MM.1S (cell line): ENCODE measurements around the gene MCUR1.

Experiments used
- DNase-seq: peaks from one replicate; pipeline ENCODE4 v3.0.0-alpha.2; 2015
- H2AFZ ChIP-seq: fragments of 300-600 bp; sonication (generic); 2 replicates; pipeline ENCODE4 v1.6.0; 2016; ENCODE audit warnings: antibody characterized with exemption, low read length
- H3F3A ChIP-seq: fragments of 300-600 bp; sonication (generic); 2 replicates; pipeline ENCODE4 v1.6.1; 2016; ENCODE audit warnings: mild to moderate bottlenecking, antibody characterized with exemption, low read length, moderate library complexity, mixed read lengths; ENCODE audit not compliant: insufficient read depth
- H3K27ac ChIP-seq: fragments of 300-600 bp; sonication (generic); 2 replicates; pipeline ENCODE4 v1.5.1; 2016; ENCODE audit warnings: mild to moderate bottlenecking, low read length
- H3K27me3 ChIP-seq: fragments of 300-600 bp; sonication (generic); replicated peaks from 2 replicates; pipeline ENCODE4 v1.6.0; 2016; ENCODE audit warnings: low read length; ENCODE audit not compliant: insufficient read depth
- H3K36me3 ChIP-seq: fragments of 300-600 bp; sonication (generic); replicated peaks from 2 replicates; pipeline ENCODE4 v1.6.1; 2016; ENCODE audit warnings: mild to moderate bottlenecking, low read length, mixed read lengths; ENCODE audit not compliant: insufficient read depth
- H3K4me1 ChIP-seq: fragments of 300-600 bp; sonication (generic); 2 replicates; pipeline ENCODE4 v1.6.1; 2016; ENCODE audit warnings: low read length, mixed read lengths
- H3K4me2 ChIP-seq: fragments of 300-600 bp; sonication (generic); 2 replicates; pipeline ENCODE4 v1.6.0; 2016; ENCODE audit warnings: low read depth, low read length
- H3K4me3 ChIP-seq: fragments of 300-600 bp; sonication (generic); 2 replicates; pipeline ENCODE4 v1.5.1; 2016; ENCODE audit warnings: low read length, mixed read lengths
- H3K79me2 ChIP-seq: fragments of 300-600 bp; sonication (generic); 2 replicates; pipeline ENCODE4 v1.6.1; 2016; ENCODE audit warnings: mixed run types, low read length, mixed read lengths
- H3K9ac ChIP-seq: fragments of 300-600 bp; sonication (generic); 2 replicates; pipeline ENCODE4 v1.6.1; 2016; ENCODE audit warnings: low read length, mixed read lengths
- H3K9me2 ChIP-seq: fragments of 300-600 bp; sonication (generic); replicated peaks from 2 replicates; pipeline ENCODE4 v1.6.1; 2016; ENCODE audit warnings: mild to moderate bottlenecking, low read length, mixed read lengths; ENCODE audit not compliant: insufficient read depth
- H3K9me3 ChIP-seq: fragments of 300-600 bp; sonication (generic); replicated peaks from 2 replicates; pipeline ENCODE4 v1.6.1; 2016; ENCODE audit warnings: mild to moderate bottlenecking, low read length, mixed read lengths; ENCODE audit not compliant: insufficient read depth
- H4K20me1 ChIP-seq: fragments of 300-600 bp; sonication (generic); 2 replicates; pipeline ENCODE4 v1.6.1; 2016; ENCODE audit warnings: mild to moderate bottlenecking, low read length, moderate library complexity, mixed read lengths; ENCODE audit not compliant: insufficient read depth
- CTCF ChIP-seq: fragments of 300-600 bp; sonication (generic); IDR thresholded peaks from 2 replicates; pipeline ENCODE4 v1.5.1; 2016; ENCODE audit warnings: antibody characterized with exemption, low read length, mixed read lengths
- EZH2 ChIP-seq: fragments of 300-600 bp; sonication (generic); optimal IDR thresholded peaks from 2 replicates; pipeline ENCODE3; 2017; ENCODE audit warnings: low read depth, mild to moderate bottlenecking, antibody characterized with exemption, low read length, mixed read lengths
- EZH2phosphoT487 ChIP-seq: fragments of 300-600 bp; sonication (generic); IDR thresholded peaks from 2 replicates; pipeline ENCODE4 v1.6.1; 2018; ENCODE audit warnings: antibody characterized with exemption, low read length

MCUR1 gene

GRCh38 chr6:13762611-13763441, 51.5 kb downstream of the MCUR1 start:
- Histone ChIP-seq H3K4me2 (no peak overlapping the region), H3F3A (no peaks in the 10 kb centered on the region), H3K79me2 (no peaks in the 10 kb centered on the region), H3K9ac (no peak overlapping the region), H3K4me3 (no peak overlapping the region), H4K20me1 (no peaks in the 10 kb centered on the region), H3K9me2 (no peaks in the 10 kb centered on the region), H3K36me3 (no peaks in the 10 kb centered on the region), H2AFZ (no peak overlapping the region), H3K9me3 (no peaks in the 10 kb centered on the region), H3K27ac (no peak overlapping the region), H3K27me3 (no peaks in the 10 kb centered on the region), H3K4me1 (0 out of 2 replicates have a peak, but pooled peaks cover 11% of the 10 kb centered on the region)
- no peak for TF ChIP-seq EZH2phosphoT487
- no peak for TF ChIP-seq EZH2
- no peak for TF ChIP-seq CTCF
- DNase-seq, result no peak

- H3K27ac ChIP-seq, result no peak overlapping the region
- TF ChIP-seq CTCF (no peak), EZH2phosphoT487 (no peak), EZH2 (no peak)
- no peaks in the 10 kb centered on the region for H3K27me3 ChIP-seq
- no peak for DNase-seq
- no peaks in the 10 kb centered on the region for H3K36me3 ChIP-seq
- no peaks in the 10 kb centered on the region for H4K20me1 ChIP-seq
- no peak overlapping the region for H3K4me3 ChIP-seq
- H3K9me2 ChIP-seq, result no peaks in the 10 kb centered on the region
- H3F3A ChIP-seq, result no peaks in the 10 kb centered on the region
- H2AFZ ChIP-seq, result no peak overlapping the region
- no peaks in the 10 kb centered on the region for H3K79me2 ChIP-seq
- H3K4me1 ChIP-seq, result 0 out of 2 replicates have a peak, but pooled peaks cover 11% of the 10 kb centered on the region
- H3K9me3 ChIP-seq, result no peaks in the 10 kb centered on the region
- no peak overlapping the region for H3K9ac ChIP-seq
- H3K4me2 ChIP-seq, result no peak overlapping the region
Measured at GRCh38 chr6:13761361-13762036, 52.9 kb downstream of the MCUR1 start.

GRCh38 chr6:13760307-13761304, 53.8 kb downstream of the MCUR1 start:
- Histone ChIP-seq H3F3A (no peaks in the 10 kb centered on the region), H3K27ac (no peak overlapping the region), H3K4me2 (no peak overlapping the region), H3K9me2 (no peaks in the 10 kb centered on the region), H4K20me1 (no peaks in the 10 kb centered on the region), H2AFZ (no peak overlapping the region), H3K79me2 (no peaks in the 10 kb centered on the region), H3K9ac (no peak overlapping the region), H3K36me3 (no peaks in the 10 kb centered on the region), H3K9me3 (no peaks in the 10 kb centered on the region), H3K27me3 (no peaks in the 10 kb centered on the region), H3K4me3 (no peak overlapping the region), H3K4me1 (0 out of 2 replicates have a peak, but pooled peaks cover 11% of the 10 kb centered on the region)
- TF ChIP-seq EZH2phosphoT487 (no peak), EZH2 (no peak), CTCF (no peak)
- DNase-seq, result no peak
